Airway epithelial cell (primary cell): ENCODE results near the gene RBMS1. TPM values are rescaled to one million over a fixed set of nuclear protein-coding genes. Genes with fewer than 3 reads are reported as not detected.

Experiments used
- total RNA-seq: library from RNA; depleted of rRNA; stranded (reverse); fragments of >200 nt; gene quantifications from 2 replicates; pipeline ENCODE4 v1.2.3, GENCODE V29; 2015

RBMS1 gene
- total RNA-seq: 16.5 and 32.8 TPM in 2 replicates

DNA sequence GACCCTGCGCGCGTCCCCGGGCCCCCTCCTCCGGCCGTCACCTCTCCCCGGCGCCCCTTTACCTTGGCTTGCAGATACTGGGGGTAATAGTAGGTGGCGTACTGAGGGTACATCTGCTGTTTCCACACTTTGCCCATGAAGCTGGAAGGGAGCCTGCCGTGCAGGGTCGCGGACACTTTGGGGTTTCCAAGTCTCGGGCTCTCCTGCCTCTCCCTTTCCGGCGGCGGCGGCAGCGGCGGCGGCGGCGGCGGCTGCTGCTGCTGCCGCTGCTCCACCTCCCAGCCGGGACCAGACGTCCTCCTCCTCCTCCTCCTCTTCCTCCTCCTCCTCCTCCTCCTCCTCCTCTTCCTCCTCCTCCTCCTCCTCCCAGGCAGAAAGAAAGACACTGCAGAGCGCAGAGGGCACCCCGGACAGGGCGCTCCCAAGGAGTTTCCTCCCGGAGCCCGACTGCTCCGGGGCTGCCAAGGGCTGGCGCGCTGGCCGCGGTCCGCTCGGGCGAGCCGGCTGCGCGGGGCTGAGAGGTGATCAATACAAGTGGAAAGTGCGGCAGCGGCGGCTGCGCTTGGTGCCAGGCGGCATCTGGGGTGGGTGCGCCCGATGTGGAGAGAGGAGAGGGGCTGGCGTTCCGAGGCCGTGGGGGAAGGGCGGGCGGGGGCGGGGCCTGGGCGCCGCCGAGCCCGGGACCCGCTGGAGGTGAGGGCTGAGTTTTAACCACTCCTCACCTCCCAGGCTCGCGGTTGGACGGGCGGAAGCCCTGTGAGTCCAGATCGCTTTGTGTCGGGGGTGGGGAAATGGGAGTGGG, at the start of gene RBMS1:
Gene RBMS1, minus strand, starts transcription at position 581 of the 802 bp plus-strand sequence. Its CDS starts 444 bp downstream, at position 137.

